GM12878 (cell line): ENCODE data around the gene LRRC37B.
"Not testable (repeated sequence)": the region's sequence is repeated elsewhere in the genome, so short reads cannot be mapped to it uniquely, and the experiment has no call there.

Experiments
- CBFB ChIP-seq: IDR thresholded peaks from 2 replicates; pipeline ENCODE4 v1.6.1; 2016; ENCODE audit warnings: antibody characterized with exemption, low read depth
- CTCF ChIP-seq, 3 experiments: IDR thresholded peaks in 2 of 3; conservative IDR thresholded peaks in 1 of 3; 2 replicates each; pipeline ENCODE4 v1.5.1; 2011; ENCODE audit warnings: low read depth in 3 of 3, low read length in 3 of 3, mild to moderate bottlenecking in 3 of 3, control low read depth in 2 of 3, moderate library complexity in 2 of 3, inconsistent platforms in 1 of 3, mixed read lengths in 1 of 3; ENCODE audit not compliant: control insufficient read depth in 2 of 3, insufficient read depth in 1 of 3; ENCODE audit errors: extremely low read depth in 1 of 3
- EGR1 ChIP-seq, 2 experiments: IDR thresholded peaks; 1 replicate in 1 of 2; 2 replicates in 1 of 2; pipeline ENCODE4 v1.6.1; 2011 to 2012; ENCODE audit warnings: low read depth in 2 of 2, low read length in 2 of 2, borderline replicate concordance in 1 of 2, mild to moderate bottlenecking in 1 of 2, moderate library complexity in 1 of 2
- EZH2 ChIP-seq: IDR thresholded peaks from 2 replicates; pipeline ENCODE4 v1.6.1; 2012; ENCODE audit warnings: low read depth, mild to moderate bottlenecking, control low read depth, inconsistent platforms, low read length, borderline replicate concordance; ENCODE audit not compliant: control insufficient read depth
- HCFC1 ChIP-seq: fragments of 150-350 bp; IDR thresholded peaks from 2 replicates; pipeline ENCODE4 v1.6.1; 2014; ENCODE audit warnings: low read length
- PAX5 ChIP-seq: IDR thresholded peaks from 2 replicates; pipeline ENCODE4 v1.6.1; 2011; ENCODE audit warnings: low read depth, low read length, borderline replicate concordance
- POLR2A ChIP-seq: IDR thresholded peaks from 2 replicates; pipeline ENCODE4 v1.6.1; 2011; ENCODE audit warnings: low read depth, mild to moderate bottlenecking, low read length
- SMC3 ChIP-seq: IDR thresholded peaks from 2 replicates; pipeline ENCODE4 v1.6.1; 2011; ENCODE audit warnings: low read length, improper control_type of control experiment, borderline replicate concordance

DNA sequence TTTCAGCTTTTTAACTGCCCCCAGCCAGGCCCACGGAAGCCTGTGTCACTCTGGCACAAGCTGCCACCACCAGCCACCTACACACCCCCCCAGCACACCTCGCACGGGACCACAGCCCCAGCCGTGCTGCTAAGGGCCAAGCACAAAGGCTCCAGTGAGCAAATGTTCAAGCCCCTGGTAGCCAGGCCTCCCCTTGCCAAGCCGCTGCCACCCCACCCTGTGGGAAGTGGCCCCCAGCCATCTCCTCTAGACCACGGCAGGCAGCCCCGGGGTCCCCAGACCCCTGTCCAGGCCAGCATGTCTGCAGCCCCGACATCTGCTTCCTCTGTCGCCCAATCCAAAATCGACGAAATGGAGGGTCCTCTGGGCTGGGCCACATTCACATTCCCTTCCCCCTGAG lies 35.1 kb downstream of the LRRC37B start:
- not testable (repeated sequence) for TF ChIP-seq EZH2; EGR1 (IDR thresholded peaks at IDR 0.05; ENCODE audit: borderline replicate concordance in 1 of 2, low read depth in 2 of 2, low read length in 2 of 2); HCFC1; SMC3; POLR2A; PAX5; CBFB; CTCF (IDR thresholded peaks at IDR 0.05 in 2 of 3, conservative IDR thresholded peaks at IDR 0.05 in 1 of 3; ENCODE audit: control insufficient read depth in 2 of 3, extremely low read depth in 1 of 3, insufficient read depth in 1 of 3, low read depth in 3 of 3, low read length in 3 of 3)
